ENCODE measurements around the gene LBHD2. TPM values are rescaled to one million over a fixed set of nuclear protein-coding genes. Genes with fewer than 3 reads are reported as not detected.

The LBHD2 gene
- total and polyA plus RNA-seq, 2 of the 13 experiments (the other 11 are each of a cell fraction or from before 2014, with no cell fraction given): 0.67 to 1.00 TPM

DNA sequence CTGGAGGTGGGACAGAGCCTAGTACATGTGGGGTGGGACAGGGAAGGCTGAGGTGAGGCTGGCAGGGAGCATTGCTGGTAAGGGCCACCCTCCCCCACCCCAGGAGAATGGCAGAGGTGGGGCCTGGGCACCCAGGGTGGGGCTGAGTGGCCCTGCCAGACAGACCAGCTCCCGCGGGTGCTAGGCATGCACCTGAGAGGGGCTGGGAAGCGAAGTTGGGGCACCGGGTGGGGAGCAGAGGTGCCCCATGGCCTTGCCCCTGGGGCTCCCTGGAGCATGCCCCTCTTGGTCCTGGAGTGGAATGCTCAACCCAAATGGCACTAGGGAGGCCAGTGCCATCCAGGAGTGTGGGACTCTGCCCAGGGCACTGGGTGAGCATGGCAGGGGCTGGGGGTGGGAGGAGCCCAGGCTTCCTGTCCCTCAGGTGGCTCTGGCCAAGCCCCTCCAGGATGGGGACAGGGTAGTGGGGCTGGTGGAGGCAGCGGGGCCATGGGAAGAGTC lies 40.5 kb downstream of the LBHD2 start:
- no peak for TF ChIP-seq ZNF510 (CRISPR knock-in tag; IDR thresholded peaks at IDR 0.05; ENCODE audit: low read depth)
- no peak for TF ChIP-seq TAF15 (IDR thresholded peaks at IDR 0.05; ENCODE audit: low read depth, low read length, poor library complexity, severe bottlenecking)
- no peak for TF ChIP-seq GPN1 (CRISPR knock-in tag; IDR thresholded peaks at IDR 0.05; ENCODE audit: borderline replicate concordance)
- TF ChIP-seq TEAD3 (CRISPR knock-in tag; optimal IDR thresholded peaks at IDR 0.05; ENCODE audit: borderline replicate concordance): no peak
- TF ChIP-seq ZNF225 (CRISPR knock-in tag; IDR thresholded peaks at IDR 0.05): no peak
- Histone ChIP-seq H2AFZ (ENCODE audit: low read length) (no peak overlapping the region), H3K9ac (ENCODE audit: insufficient read depth, low read depth, low read length) (no peak overlapping the region), H4K20me1 (ENCODE audit: insufficient read depth, low read length) (no peaks in the 10 kb centered on the region; the same call in 1 of the 2 replicates), H3K4me2 (ENCODE audit: low read depth, low read length) (no peak overlapping the region), H3K36me3 (replicated peaks in 1 of 2; ENCODE audit: control insufficient read depth in 1 of 2, insufficient read depth in 2 of 2, low read length in 2 of 2) (no peaks in the 10 kb centered on the region), H3K4me1 (ENCODE audit: insufficient read depth, low read length) (peaks cover 41% of the 10 kb centered on the region), H3K27ac (ENCODE audit: extremely low read length, insufficient read depth, low read length) (no peak overlapping the region), H3K79me2 (ENCODE audit: insufficient read depth, low read length) (no peaks in the 10 kb centered on the region), H3K4me3 (replicated peaks in 1 of 3; ENCODE audit: insufficient read depth in 1 of 3, low read depth in 2 of 3, low read length in 3 of 3) (no peak overlapping the region), H3K9me3 (ENCODE audit: low read length) (no peaks in the 10 kb centered on the region), H3K27me3 (ENCODE audit: control insufficient read depth in 1 of 2, insufficient read depth in 2 of 2, low read length in 2 of 2) (peaks cover 7 to 63% of the 10 kb centered on the region in 2 experiments; a peak in 4 of 5 replicates)
- DNase-seq (ENCODE audit: low spot score) (no peak), FAIRE-seq (no peak), ATAC-seq (no peak)
- in situ Hi-C loops (cut with HindIII; ENCODE audit: extremely low pct_ligation_motif_present, low pct_unique_long_range_greater_than_20kb): no loop called here
- intact Hi-C loops (cut with micrococcal nuclease; ENCODE audit: unreplicated experiment): no loop called here
- no CpG with 5 or more reads among the region's 5 CpGs for WGBS (ENCODE audit: low lambda C conversion rate)
- ChIA-PET POLR2A (no interaction called here), CTCF (ENCODE audit: low intra/inter-chr PET ratio, low total read pairs) (no interaction called here)
- BruUV-seq (replicated peaks): no TSS peak

DNA sequence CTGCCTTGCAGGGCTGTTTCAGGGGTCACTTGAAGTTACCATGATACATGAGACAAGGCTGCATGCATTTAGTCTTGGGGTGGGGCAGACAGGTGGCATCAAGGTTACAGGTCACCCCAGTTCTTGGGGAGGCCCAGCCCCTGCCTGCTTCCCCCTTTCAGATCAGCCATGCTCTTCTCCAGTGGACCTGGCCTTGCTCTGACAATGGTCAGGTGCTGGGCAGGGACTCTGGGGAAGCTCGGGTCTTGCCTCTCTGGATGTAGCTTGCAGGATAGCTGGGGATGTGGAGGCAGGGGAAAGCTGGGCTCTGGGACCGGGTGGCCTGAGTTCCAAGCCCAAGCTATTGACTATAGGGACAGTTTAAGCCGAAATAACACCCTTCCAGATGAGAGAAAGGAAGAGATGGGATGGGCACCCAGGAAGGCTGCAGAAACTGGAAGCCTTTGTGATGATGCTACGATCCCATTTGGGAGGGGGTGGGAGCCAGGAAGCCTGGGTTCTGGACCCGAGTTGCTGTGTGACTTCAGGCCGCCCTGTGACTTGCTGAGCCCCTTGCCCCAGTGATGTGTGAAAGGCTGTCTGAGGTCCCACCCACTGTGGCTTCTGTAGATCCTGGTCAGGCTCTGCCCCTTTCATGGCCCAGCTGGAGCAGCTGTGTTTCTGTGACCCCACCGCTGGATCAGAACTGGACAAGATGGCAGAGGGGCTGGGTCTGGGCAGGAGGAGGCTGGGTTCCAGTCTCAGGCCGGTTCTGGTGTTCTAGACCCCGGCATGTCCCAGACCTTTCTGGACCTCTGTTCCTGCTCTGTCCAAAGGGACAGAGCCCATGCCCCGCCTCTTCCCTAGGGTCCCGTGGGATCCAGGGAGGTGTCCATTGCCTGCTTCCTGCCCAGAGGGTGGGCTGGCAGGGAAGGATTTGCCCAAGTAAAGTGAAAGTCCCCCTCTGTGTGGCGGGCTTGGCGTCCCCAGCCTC lies 41.4 kb downstream of the LBHD2 start:
- no peaks in the 10 kb centered on the region; the same call in 1 of the 2 replicates for H4K20me1 ChIP-seq (ENCODE audit: insufficient read depth, low read length)
- no peaks in the 10 kb centered on the region for H3K9me3 ChIP-seq (ENCODE audit: low read length)
- peaks cover 39% of the 10 kb centered on the region for H3K4me1 ChIP-seq (ENCODE audit: insufficient read depth, low read length)
- H3K27ac ChIP-seq (ENCODE audit: extremely low read length, insufficient read depth, low read length): no peak overlapping the region
- H3K4me2 ChIP-seq (ENCODE audit: low read depth, low read length): no peak overlapping the region
- H3K36me3 ChIP-seq (replicated peaks in 1 of 2; ENCODE audit: control insufficient read depth in 1 of 2, insufficient read depth in 2 of 2, low read length in 2 of 2): no peaks in the 10 kb centered on the region
- ChIA-PET CTCF (ENCODE audit: low intra/inter-chr PET ratio, low total read pairs) (no interaction called here), POLR2A (interaction anchor here (0.6 kb wide), 1 partner anchor 69 kb away, joined by 4 read pairs; no protein-coding TSS in a partner anchor)
- no peak overlapping the region for H3K9ac ChIP-seq (ENCODE audit: insufficient read depth, low read depth, low read length)
- DNase-seq (ENCODE audit: low spot score) (no peak), FAIRE-seq (no peak), ATAC-seq (no peak)
- H3K27me3 ChIP-seq (ENCODE audit: control insufficient read depth in 1 of 2, insufficient read depth in 2 of 2, low read length in 2 of 2): peaks cover 7 to 61% of the 10 kb centered on the region in 2 experiments; a peak in 4 of 5 replicates
- no peak overlapping the region for H2AFZ ChIP-seq (ENCODE audit: low read length)
- BruUV-seq (replicated peaks): no TSS peak
- WGBS (ENCODE audit: low lambda C conversion rate): 52% methylated on average over 8 of the region's 13 CpGs
- H3K79me2 ChIP-seq (ENCODE audit: insufficient read depth, low read length): no peaks in the 10 kb centered on the region
- no peak overlapping the region for H3K4me3 ChIP-seq (replicated peaks in 1 of 3; ENCODE audit: insufficient read depth in 1 of 3, low read depth in 2 of 3, low read length in 3 of 3)
- intact Hi-C loops (cut with micrococcal nuclease; ENCODE audit: unreplicated experiment) (no loop called here), in situ Hi-C loops (cut with HindIII; ENCODE audit: extremely low pct_ligation_motif_present, low pct_unique_long_range_greater_than_20kb) (no loop called here)
- no peak for TF ChIP-seq ADNP (CRISPR knock-in tag; IDR thresholded peaks at IDR 0.05)
- TF ChIP-seq, protein P1, sequence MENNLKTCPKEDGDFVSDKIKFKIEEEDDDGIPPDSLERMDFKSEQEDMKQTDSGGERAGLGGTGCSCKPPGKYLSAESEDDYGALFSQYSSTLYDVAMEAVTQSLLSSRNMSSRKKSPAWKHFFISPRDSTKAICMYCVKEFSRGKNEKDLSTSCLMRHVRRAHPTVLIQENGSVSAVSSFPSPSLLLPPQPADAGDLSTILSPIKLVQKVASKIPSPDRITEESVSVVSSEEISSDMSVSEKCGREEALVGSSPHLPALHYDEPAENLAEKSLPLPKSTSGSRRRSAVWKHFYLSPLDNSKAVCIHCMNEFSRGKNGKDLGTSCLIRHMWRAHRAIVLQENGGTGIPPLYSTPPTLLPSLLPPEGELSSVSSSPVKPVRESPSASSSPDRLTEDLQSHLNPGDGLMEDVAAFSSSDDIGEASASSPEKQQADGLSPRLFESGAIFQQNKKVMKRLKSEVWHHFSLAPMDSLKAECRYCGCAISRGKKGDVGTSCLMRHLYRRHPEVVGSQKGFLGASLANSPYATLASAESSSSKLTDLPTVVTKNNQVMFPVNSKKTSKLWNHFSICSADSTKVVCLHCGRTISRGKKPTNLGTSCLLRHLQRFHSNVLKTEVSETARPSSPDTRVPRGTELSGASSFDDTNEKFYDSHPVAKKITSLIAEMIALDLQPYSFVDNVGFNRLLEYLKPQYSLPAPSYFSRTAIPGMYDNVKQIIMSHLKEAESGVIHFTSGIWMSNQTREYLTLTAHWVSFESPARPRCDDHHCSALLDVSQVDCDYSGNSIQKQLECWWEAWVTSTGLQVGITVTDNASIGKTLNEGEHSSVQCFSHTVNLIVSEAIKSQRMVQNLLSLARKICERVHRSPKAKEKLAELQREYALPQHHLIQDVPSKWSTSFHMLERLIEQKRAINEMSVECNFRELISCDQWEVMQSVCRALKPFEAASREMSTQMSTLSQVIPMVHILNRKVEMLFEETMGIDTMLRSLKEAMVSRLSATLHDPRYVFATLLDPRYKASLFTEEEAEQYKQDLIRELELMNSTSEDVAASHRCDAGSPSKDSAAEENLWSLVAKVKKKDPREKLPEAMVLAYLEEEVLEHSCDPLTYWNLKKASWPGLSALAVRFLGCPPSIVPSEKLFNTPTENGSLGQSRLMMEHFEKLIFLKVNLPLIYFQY (CRISPR knock-in tag; IDR thresholded peaks at IDR 0.05; ENCODE audit: borderline replicate concordance): no peak
- no peak for TF ChIP-seq ZNF619 (CRISPR knock-in tag; IDR thresholded peaks at IDR 0.05)
- no peak for TF ChIP-seq ZFP36L2 (CRISPR knock-in tag; IDR thresholded peaks at IDR 0.05)
- TF ChIP-seq, protein P2, sequence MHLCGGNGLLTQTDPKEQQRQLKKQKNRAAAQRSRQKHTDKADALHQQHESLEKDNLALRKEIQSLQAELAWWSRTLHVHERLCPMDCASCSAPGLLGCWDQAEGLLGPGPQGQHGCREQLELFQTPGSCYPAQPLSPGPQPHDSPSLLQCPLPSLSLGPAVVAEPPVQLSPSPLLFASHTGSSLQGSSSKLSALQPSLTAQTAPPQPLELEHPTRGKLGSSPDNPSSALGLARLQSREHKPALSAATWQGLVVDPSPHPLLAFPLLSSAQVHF (CRISPR knock-in tag; IDR thresholded peaks at IDR 0.05): no peak
